Upper lobe of left lung (tissue), 6 donors: ENCODE results near the gene GFAP. TPM values are rescaled to one million over a fixed set of nuclear protein-coding genes. Genes with fewer than 3 reads are reported as not detected.

Experiments
- ATAC-seq, 2 donors: fragments of 200-7000 bp; cut with Tn5 transposase; one replicate each; pipeline ENCODE4 v1.9.1; 2022; ENCODE audit warnings: mild to moderate bottlenecking in 2 of 2, moderate library complexity in 2 of 2; ENCODE audit not compliant: low FRiP score in 2 of 2
- DNase-seq, 2 donors: peaks; one replicate each; pipeline ENCODE4 v3.0.0-alpha.2; 2019 to 2020
- H3K27ac ChIP-seq, 4 donors: fragments of 200-600 bp; sonication (generic); one replicate each; pipeline ENCODE4 v1.5.1; 2016 to 2019
- H3K27me3 ChIP-seq, 4 donors: fragments of 200-600 bp; sonication (generic); one replicate each; pipeline ENCODE4 v1.5.1; 2017 to 2019
- H3K36me3 ChIP-seq, 4 donors: fragments of 200-600 bp; sonication (generic); one replicate each; pipeline ENCODE4 v1.5.1; 2016 to 2019
- H3K4me1 ChIP-seq, 4 donors: fragments of 200-600 bp; sonication (generic); one replicate each; pipeline ENCODE4 v1.5.1; 2018 to 2019
- H3K4me3 ChIP-seq, 4 donors: fragments of 200-600 bp; sonication (generic); one replicate each; pipeline ENCODE4 v1.5.1; 2017 to 2019; ENCODE audit warnings: mild to moderate bottlenecking in 2 of 4, moderate library complexity in 1 of 4
- H3K9me3 ChIP-seq, 4 donors: fragments of 200-600 bp; sonication (generic); one replicate each; pipeline ENCODE4 v1.5.1; 2018 to 2019
- CTCF ChIP-seq, 6 experiments: fragments of 450-650 bp in 4 of 6; fragments of 200-600 bp in 2 of 6; sonication (generic) in 2 of 6; IDR thresholded peaks; one replicate each; pipeline ENCODE4 v1.5.1; 2016 to 2019; ENCODE audit warnings: antibody characterized with exemption in 6 of 6
- EP300 ChIP-seq, 4 donors: sonication (generic); formaldehyde crosslinking; IDR thresholded peaks; one replicate each; pipeline ENCODE4 v1.5.1; 2017; ENCODE audit warnings: antibody characterized with exemption in 4 of 4, control low read depth in 2 of 4
- POLR2A ChIP-seq, 4 donors: fragments of 450-650 bp; IDR thresholded peaks; one replicate each; pipeline ENCODE4 v1.5.1; 2016 to 2017; ENCODE audit warnings: antibody characterized with exemption in 4 of 4, mild to moderate bottlenecking in 2 of 4
- POLR2AphosphoS5 ChIP-seq, 2 donors: sonication (generic); formaldehyde crosslinking; IDR thresholded peaks; one replicate each; pipeline ENCODE4 v1.5.1; 2017; ENCODE audit warnings: antibody characterized with exemption in 2 of 2
- WGBS, 2 donors: methylation state at CpG; one replicate each; pipeline ENCODE4 v1.1.5; 2017 to 2018; 5-methylcytosine and 5-hydroxymethylcytosine counted together
- total RNA-seq, 6 donors: library from RNA; depleted of rRNA in 4 of 6; stranded (reverse); fragments of >200 nt in 4 of 6; gene quantifications; one replicate each; pipeline versions ENCODE4 v1.1.0 to v1.2.1, GENCODE V29; 2016 to 2021
- donor health status: DM: no; HTN: no; CAD: no; lungs with moderate emphysema.
- donor health status: DM: no; HTN: yes; CAD: no; lungs with severe emphysema.

The GFAP gene
- total RNA-seq, 6 donors from 2014 or later: not detected

GRCh38 chr17:44956998-44957981 is 42.0 kb upstream of the GFAP start:
- no peak for TF ChIP-seq POLR2A (IDR thresholded peaks at IDR 0.05)
- no peak for TF ChIP-seq CTCF (IDR thresholded peaks at IDR 0.05)
- TF ChIP-seq EP300 (IDR thresholded peaks at IDR 0.05): no peak
- TF ChIP-seq POLR2AphosphoS5 (IDR thresholded peaks at IDR 0.05): no peak
- WGBS, 2 donors: 80 to 87% methylated on average over 8 of the region's 8 CpGs
- no peaks in the 10 kb centered on the region for H3K9me3 ChIP-seq
- no peak overlapping the region for H3K27ac ChIP-seq
- no peaks in the 10 kb centered on the region for H3K36me3 ChIP-seq
- H3K4me1 ChIP-seq: peaks cover 6 to 16% (median 7%) of the 10 kb centered on the region in 4 donors
- H3K27me3 ChIP-seq: peaks cover 0 to 15% (median 6%) of the 10 kb centered on the region in 4 donors
- H3K4me3 ChIP-seq: no peak overlapping the region
- ATAC-seq (no peak), DNase-seq (no peak)

DNA sequence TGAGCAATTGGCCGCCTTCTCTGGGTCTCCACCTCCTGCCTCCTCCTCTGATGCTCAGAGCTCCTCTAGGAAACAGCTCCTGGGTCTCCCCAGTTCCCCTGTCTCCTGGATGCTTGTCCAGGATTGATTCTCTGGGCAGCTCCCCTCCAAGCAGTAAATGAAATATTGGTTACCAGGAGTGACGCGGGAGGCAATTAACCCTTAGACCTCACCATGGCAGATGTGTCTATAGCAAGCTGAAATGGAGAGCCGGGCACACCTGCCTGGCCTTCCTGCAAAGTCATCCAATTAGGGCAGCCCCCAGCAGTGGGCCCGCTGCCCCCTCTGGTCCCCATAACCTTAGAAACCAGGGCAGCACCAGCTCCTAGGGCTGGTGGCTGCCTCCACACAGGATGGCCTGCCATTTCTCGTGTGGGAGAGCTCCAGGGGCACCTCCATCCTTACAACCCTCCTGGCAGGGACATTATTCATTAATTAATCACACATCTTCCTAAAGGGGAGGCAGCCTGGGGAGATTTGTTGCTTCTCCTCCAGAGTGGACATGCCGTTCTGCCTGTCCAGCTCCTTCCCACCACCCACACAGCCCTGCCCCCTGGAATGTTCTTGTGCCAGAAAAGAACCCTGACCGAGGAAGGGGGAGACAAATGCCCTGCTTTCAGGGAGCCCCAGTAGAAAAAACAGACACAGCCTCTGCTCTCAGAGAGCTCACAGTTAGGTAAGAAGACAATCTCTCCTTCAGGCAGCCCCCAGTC is 40.5 kb upstream of the GFAP start:
- DNase-seq: no peak
- Histone ChIP-seq H3K27me3 (peaks cover 0 to 15% (median 6%) of the 10 kb centered on the region in 4 donors), H3K27ac (no peak overlapping the region), H3K4me1 (peaks cover 6 to 15% (median 7%) of the 10 kb centered on the region in 4 donors), H3K36me3 (no peaks in the 10 kb centered on the region), H3K4me3 (no peak overlapping the region), H3K9me3 (no peaks in the 10 kb centered on the region)
- ATAC-seq: no peak
- WGBS, 2 donors: 69 to 78% methylated on average over 4 to 7 of the region's 8 CpGs
- no peak for TF ChIP-seq POLR2A (IDR thresholded peaks at IDR 0.05)
- no peak for TF ChIP-seq EP300 (IDR thresholded peaks at IDR 0.05)
- TF ChIP-seq POLR2AphosphoS5 (IDR thresholded peaks at IDR 0.05): no peak
- no peak for TF ChIP-seq CTCF (IDR thresholded peaks at IDR 0.05)

- Histone ChIP-seq H3K4me1 (peaks cover 2 to 5% (median 4%) of the 10 kb centered on the region in 4 donors), H3K27me3 (no peaks in the 10 kb centered on the region), H3K27ac (no peak overlapping the region), H3K4me3 (no peak overlapping the region), H3K36me3 (no peaks in the 10 kb centered on the region), H3K9me3 (no peaks in the 10 kb centered on the region)
- ATAC-seq (no peak), DNase-seq (no peak)
- no peak for TF ChIP-seq CTCF (IDR thresholded peaks at IDR 0.05)
- no peak for TF ChIP-seq POLR2AphosphoS5 (IDR thresholded peaks at IDR 0.05)
- TF ChIP-seq POLR2A (IDR thresholded peaks at IDR 0.05): no peak
- no peak for TF ChIP-seq EP300 (IDR thresholded peaks at IDR 0.05)
- WGBS, 2 donors: 67 to 73% methylated on average over 6 of the region's 6 CpGs
Measured at GRCh38 chr17:44952946-44953475, 37.7 kb upstream of the GFAP start.

GRCh38 chr17:44948315-44948795 is 33.1 kb upstream of the GFAP start:
- Histone ChIP-seq H3K27me3 (no peaks in the 10 kb centered on the region), H3K36me3 (no peaks in the 10 kb centered on the region), H3K4me3 (peak overlapping the region; percentile 6 to 76 (median 57)), H3K9me3 (no peaks in the 10 kb centered on the region), H3K27ac (peak overlapping the region in 2 of 4 donors; percentile 79 to 80), H3K4me1 (peaks cover 8 to 15% (median 14%) of the 10 kb centered on the region in 4 donors)
- ATAC-seq: no peak
- 69 to 88% methylated on average over 5 to 7 of the region's 7 CpGs for WGBS, 2 donors
- DNase-seq: no peak
- TF ChIP-seq CTCF (IDR thresholded peaks at IDR 0.05) (no peak), EP300 (IDR thresholded peaks at IDR 0.05) (no peak), POLR2AphosphoS5 (IDR thresholded peaks at IDR 0.05) (no peak), POLR2A (IDR thresholded peaks at IDR 0.05) (no peak)
